OCI-LY7 (cell line): ENCODE results near the gene H3-3A.

ENCODE experiments used
- EZH2phosphoT487 ChIP-seq: fragments of 200-600 bp; sonication (generic); IDR thresholded peaks from 2 replicates; pipeline ENCODE4 v1.6.1; 2018; ENCODE audit warnings: low read depth, borderline replicate concordance, mild to moderate bottlenecking, mixed run types, antibody characterized with exemption, low read length, moderate library complexity, mixed read lengths
- TF ChIP-seq, protein P1 (sequence below): fragments of 200-600 bp; sonication (generic); conservative IDR thresholded peaks from 2 replicates; pipeline ENCODE4 v1.5.1; 2014; ENCODE audit warnings: mild to moderate bottlenecking, antibody characterized with exemption, low read length, moderate library complexity, mixed read lengths

DNA sequence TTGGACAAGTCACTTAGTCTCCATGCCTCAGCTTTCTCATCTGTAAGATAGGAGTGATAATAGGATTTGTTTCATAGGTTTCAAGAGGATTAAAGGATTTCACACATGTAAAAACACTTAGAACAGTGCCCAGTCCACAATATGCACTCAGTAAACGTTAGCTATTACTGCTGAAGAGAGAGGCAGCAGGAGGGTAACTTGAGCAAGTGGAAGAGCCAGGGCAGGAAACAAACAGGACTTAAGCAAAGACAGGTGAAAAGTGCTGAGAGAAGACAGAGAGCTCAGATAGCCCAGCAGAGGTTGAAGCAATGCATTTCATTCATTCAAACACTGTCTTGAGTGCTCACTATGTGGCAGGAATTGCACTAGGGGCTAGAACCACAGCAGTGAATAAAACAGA lies 21.1 kb upstream of the H3-3A start:
- TF ChIP-seq, protein P1, sequence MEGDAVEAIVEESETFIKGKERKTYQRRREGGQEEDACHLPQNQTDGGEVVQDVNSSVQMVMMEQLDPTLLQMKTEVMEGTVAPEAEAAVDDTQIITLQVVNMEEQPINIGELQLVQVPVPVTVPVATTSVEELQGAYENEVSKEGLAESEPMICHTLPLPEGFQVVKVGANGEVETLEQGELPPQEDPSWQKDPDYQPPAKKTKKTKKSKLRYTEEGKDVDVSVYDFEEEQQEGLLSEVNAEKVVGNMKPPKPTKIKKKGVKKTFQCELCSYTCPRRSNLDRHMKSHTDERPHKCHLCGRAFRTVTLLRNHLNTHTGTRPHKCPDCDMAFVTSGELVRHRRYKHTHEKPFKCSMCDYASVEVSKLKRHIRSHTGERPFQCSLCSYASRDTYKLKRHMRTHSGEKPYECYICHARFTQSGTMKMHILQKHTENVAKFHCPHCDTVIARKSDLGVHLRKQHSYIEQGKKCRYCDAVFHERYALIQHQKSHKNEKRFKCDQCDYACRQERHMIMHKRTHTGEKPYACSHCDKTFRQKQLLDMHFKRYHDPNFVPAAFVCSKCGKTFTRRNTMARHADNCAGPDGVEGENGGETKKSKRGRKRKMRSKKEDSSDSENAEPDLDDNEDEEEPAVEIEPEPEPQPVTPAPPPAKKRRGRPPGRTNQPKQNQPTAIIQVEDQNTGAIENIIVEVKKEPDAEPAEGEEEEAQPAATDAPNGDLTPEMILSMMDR, result no peak
- no peak for TF ChIP-seq EZH2phosphoT487
